22Rv1 (cell line): ENCODE data around the gene ENAH.

Source experiments
- CTCF ChIP-seq: fragments of 450-650 bp; IDR thresholded peaks from 2 replicates; pipeline ENCODE4 v1.5.1; 2017; ENCODE audit warnings: mild to moderate bottlenecking
- ZFX ChIP-seq: fragments of 450-650 bp; IDR thresholded peaks from 2 replicates; pipeline ENCODE4 v1.6.1; 2017; ENCODE audit warnings: antibody characterized with exemption, borderline replicate concordance

DNA sequence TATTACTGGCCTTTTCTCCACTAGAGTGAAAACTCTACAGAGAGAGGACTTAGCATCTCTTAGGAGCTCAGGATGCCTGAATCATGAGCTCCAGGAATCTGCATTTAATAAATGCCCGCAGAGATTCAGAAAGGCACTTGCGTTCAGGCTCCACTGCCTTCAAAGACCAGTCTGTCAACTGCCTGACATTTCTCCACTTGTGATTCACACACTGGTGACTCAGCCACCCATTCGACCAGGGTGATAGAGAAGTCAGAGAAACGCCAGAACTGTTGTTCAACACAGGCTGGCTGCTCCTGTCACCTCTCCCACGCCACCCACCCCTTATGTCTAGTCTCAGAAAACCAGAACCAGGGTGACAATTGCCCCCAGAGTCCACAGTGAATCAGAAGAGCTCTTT is 198.2 kb downstream of the ENAH start:
- TF ChIP-seq CTCF (no peak), ZFX (no peak)
